H1 (cell line): ENCODE results near the gene GJB3. TPM values are rescaled to one million over a fixed set of nuclear protein-coding genes. Genes with fewer than 3 reads are reported as not detected.

Experiments used
- CEBPB ChIP-seq: IDR thresholded peaks from 2 replicates; pipeline ENCODE4 v1.6.1; 2012; ENCODE audit warnings: low read depth, low read length
- E2F6 ChIP-seq: IDR thresholded peaks from 2 replicates; pipeline ENCODE4 v1.6.1; 2012; ENCODE audit warnings: inconsistent platforms
- EGR1 ChIP-seq: IDR thresholded peaks from 2 replicates; pipeline ENCODE4 v1.6.1; 2011; ENCODE audit warnings: low read depth, low read length, borderline replicate concordance
- NANOG ChIP-seq: IDR thresholded peaks from 2 replicates; pipeline ENCODE4 v1.6.1; 2011; ENCODE audit warnings: low read length, low read depth, mild to moderate bottlenecking, inconsistent platforms; ENCODE audit not compliant: insufficient read depth, poor library complexity, severe bottlenecking
- SIN3A ChIP-seq, 2 experiments: IDR thresholded peaks in 1 of 2; conservative IDR thresholded peaks in 1 of 2; 2 replicates each; pipeline ENCODE4 v1.6.1; 2011 to 2012; ENCODE audit warnings: low read length in 2 of 2, improper control_type of control experiment in 1 of 2, low read depth in 1 of 2, mild to moderate bottlenecking in 1 of 2
- SRF ChIP-seq: IDR thresholded peaks from 2 replicates; pipeline ENCODE4 v1.6.1; 2011; ENCODE audit warnings: mild to moderate bottlenecking, low read depth, low read length, moderate library complexity
- TAF1 ChIP-seq: IDR thresholded peaks from 2 replicates; pipeline ENCODE4 v1.6.1; 2011; ENCODE audit warnings: mild to moderate bottlenecking, low read depth, low read length
- polyA plus RNA-seq, 7 experiments: library from polyadenylated mRNA; depleted of rRNA in 3 of 7; stranded (reverse) in 5 of 7; unstranded in 2 of 7; fragments of >200 nt in 5 of 7; fragments of 200-250 nt in 2 of 7; gene quantifications; 1 replicate in 5 of 7; 2 replicates in 1 of 7; 4 replicates in 1 of 7; pipeline versions ENCODE4 v1.2.1 to v1.2.3, GENCODE V29; 2011 to 2013; ENCODE audit warnings: missing spikeins in 2 of 7, mixed read lengths in 2 of 7
- total RNA-seq: library from RNA; stranded (reverse); fragmentation: NEBNext Ultra II Directional; extraction: Animal tissue kit (Norgen Biotek cat#: 25700); gene quantifications from 2 replicates; pipeline ENCODE4 v1.2.1, GENCODE V29; 2021

GJB3 gene
- total and polyA plus RNA-seq, 2 of the 8 experiments (the other 6 are each of a cell fraction or from before 2014, with no cell fraction given), result 0.93 to 1.6 TPM

GRCh38 chr1:34757386-34757785 is 23.6 kb upstream of the GJB3 start (continued):
- no peak for TF ChIP-seq NANOG
- no peak for TF ChIP-seq SRF
- no peak for TF ChIP-seq CEBPB
- TF ChIP-seq TAF1, result no peak
- TF ChIP-seq EGR1, result no peak
- TF ChIP-seq E2F6, result no peak
- TF ChIP-seq SIN3A (conservative IDR thresholded peaks at IDR 0.05 in 1 of 2, IDR thresholded peaks at IDR 0.05 in 1 of 2; ENCODE audit: low read depth in 1 of 2, low read length in 2 of 2), result no peak
